Measurements from ENCODE around the gene ADAP2.

GRCh38 chr17:30997270-30997669 lies 75.5 kb downstream of the ADAP2 start:
- no peak for TF ChIP-seq POLR2A (IDR thresholded peaks at IDR 0.05)
- no peak for TF ChIP-seq CTCF (IDR thresholded peaks at IDR 0.05)
